Measurements from ENCODE around the gene ZNF503. TPM values are rescaled to one million over a fixed set of nuclear protein-coding genes. Genes with fewer than 3 reads are reported as not detected.
A peak's percentile ranks its signal among the peaks of the same experiment; 100 is the strongest.

Gene ZNF503, protein sequence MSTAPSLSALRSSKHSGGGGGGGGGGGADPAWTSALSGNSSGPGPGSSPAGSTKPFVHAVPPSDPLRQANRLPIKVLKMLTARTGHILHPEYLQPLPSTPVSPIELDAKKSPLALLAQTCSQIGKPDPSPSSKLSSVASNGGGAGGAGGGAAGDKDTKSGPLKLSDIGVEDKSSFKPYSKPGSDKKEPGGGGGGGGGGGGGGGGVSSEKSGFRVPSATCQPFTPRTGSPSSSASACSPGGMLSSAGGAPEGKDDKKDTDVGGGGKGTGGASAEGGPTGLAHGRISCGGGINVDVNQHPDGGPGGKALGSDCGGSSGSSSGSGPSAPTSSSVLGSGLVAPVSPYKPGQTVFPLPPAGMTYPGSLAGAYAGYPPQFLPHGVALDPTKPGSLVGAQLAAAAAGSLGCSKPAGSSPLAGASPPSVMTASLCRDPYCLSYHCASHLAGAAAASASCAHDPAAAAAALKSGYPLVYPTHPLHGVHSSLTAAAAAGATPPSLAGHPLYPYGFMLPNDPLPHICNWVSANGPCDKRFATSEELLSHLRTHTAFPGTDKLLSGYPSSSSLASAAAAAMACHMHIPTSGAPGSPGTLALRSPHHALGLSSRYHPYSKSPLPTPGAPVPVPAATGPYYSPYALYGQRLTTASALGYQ
- polyA plus RNA-seq (ENCODE audit: insufficient read depth in 1 of 5, insufficient read length in 5 of 5, low replicate concordance in 1 of 5), result 10 to 100 TPM; 37.1 to 76.2 (median 49.6) TPM
- long read RNA-seq, donor 1, transcript ZNF503-201 (2 exons, 3,347 nt), result major isoform, 52 of 52 reads
- long read RNA-seq, donor 1, partial matches to known transcripts, result 0 of 52 reads
- long read RNA-seq, donor 1, other reads (novel, unspliced or antisense), result 0 of 52 reads
- long read RNA-seq, donor 2, transcript ZNF503-201 (2 exons, 3,347 nt), result major isoform, 31 of 31 reads
- long read RNA-seq, donor 2, partial matches to known transcripts, result 0 of 31 reads
- long read RNA-seq, donor 2, other reads (novel, unspliced or antisense), result 0 of 31 reads
- long read RNA-seq, donor 3, transcript ZNF503-201 (2 exons, 3,347 nt), result major isoform, 37 of 37 reads
- long read RNA-seq, donor 3, partial matches to known transcripts, result 0 of 37 reads
- long read RNA-seq, donor 3, other reads (novel, unspliced or antisense), result 0 of 37 reads
- long read RNA-seq, donor 4, transcript ZNF503-201 (2 exons, 3,347 nt), result major isoform, 26 of 26 reads
- long read RNA-seq, donor 4, partial matches to known transcripts, result 0 of 26 reads
- long read RNA-seq, donor 4, other reads (novel, unspliced or antisense), result 0 of 26 reads
- long read RNA-seq, donor 5, transcript ZNF503-201 (2 exons, 3,347 nt), result major isoform, 27 of 27 reads
- long read RNA-seq, donor 5, partial matches to known transcripts, result 0 of 27 reads
- long read RNA-seq, donor 5, other reads (novel, unspliced or antisense), result 0 of 27 reads
- long read RNA-seq, donor 6, transcript ZNF503-201 (2 exons, 3,347 nt), result major isoform, 42 of 54 reads
- long read RNA-seq, donor 6, partial matches to known transcripts, result 12 of 54 reads
- long read RNA-seq, donor 6, other reads (novel, unspliced or antisense), result 0 of 54 reads
- long read RNA-seq, donor 7, transcript ZNF503-201 (2 exons, 3,347 nt), result major isoform, 44 of 44 reads
- long read RNA-seq, donor 7, partial matches to known transcripts, result 0 of 44 reads
- long read RNA-seq, donor 7, other reads (novel, unspliced or antisense), result 0 of 44 reads
- long read RNA-seq, donor 8, transcript ZNF503-201 (2 exons, 3,347 nt), result major isoform, 20 of 20 reads
- long read RNA-seq, donor 8, partial matches to known transcripts, result 0 of 20 reads
- long read RNA-seq, donor 8, other reads (novel, unspliced or antisense), result 0 of 20 reads

DNA sequence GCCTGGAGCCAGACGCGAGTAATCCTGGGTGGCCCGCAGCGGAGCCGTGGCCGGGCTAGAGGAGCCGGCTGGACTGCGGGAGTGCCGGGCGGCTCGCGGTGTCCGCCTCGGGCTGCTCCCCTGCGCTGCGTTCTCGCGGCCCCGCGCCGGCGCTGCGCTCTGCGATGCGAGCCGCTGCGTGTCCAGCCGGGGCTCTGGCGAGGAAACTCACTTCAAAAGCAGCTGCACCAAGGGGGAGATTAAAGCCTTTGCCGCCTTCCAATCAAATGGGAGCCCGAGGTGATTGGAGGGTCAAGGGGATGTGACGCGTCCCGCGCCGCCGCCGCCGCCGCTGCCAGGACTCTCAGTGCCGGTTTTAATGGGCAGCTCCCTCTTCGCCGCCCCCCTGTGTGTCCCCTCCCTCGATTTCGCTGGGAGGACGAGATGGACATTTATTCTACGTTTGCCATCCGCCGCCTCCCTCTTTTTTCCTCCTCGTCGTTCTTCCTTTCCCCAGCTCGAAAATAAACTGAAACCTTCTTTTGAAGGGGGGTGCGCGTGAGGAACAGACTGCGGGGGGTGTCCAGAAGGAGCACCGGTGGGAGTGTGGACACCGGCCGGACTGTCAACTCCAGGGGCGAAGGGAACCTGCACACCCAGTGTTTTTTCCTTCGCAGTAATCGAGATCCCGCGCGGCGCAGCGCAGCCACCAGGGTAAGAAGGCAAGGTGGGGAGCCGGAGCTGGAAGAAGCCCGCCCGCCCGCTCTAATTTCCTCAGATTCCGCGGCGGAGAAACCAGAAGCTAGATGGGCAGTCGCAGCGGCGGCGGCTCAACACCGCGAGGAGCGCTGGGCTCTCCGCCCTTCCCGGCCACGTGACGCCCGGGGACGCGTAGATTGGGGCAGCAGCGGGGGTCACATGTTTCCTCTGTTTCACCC, at the start of gene ZNF503:
Gene ZNF503, minus strand, starts transcription at position 196 of the 917 bp plus-strand sequence. CDS start 345 bp downstream, outside the sequence.
- DNase-seq, result peak; percentile 97 to 98

DNA sequence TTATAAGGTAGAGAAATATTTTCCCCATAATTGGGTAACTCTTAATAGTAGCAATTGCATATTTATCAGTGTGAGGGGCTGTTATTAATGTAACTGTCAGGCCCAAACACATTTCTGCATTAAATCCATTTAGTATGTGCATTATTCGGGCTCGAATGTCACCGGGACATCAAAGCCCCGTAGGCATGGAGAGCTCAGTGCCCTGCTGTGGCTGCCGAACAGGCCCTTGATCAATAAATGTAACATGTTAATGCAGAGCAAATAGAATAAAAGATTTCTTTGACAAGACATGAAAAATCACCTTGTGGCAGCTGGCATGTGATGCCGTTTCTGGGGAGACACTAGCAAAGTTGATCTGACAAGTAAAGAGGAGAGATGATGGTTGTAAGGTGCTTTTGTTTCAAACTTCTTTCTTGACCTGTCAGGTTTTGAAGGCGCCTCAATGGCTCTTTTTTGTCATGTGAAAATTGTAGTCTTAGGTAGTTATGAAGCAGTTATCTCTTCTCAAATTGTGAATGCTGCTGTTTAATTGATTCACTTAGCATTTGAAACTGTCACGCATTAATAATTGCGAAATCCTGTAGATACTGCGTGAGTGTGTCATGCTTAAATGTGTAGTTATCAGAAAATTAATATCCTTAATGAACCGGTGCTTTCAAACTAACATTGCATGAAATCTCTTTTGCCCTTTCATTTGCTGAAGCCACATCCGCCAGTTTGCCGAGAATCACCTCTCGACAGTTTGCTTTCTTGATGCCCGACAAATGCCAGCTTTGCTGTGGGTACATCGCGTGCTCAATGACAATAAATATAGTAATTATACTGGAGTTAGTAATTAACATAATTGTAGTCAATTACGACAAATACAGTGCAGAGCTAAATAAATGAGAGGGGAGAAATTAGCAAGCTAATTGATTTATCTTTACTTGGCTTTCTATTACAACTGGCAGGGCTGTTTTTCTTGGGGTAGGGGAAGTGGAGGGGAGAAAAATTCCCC, 49.4 kb upstream of the ZNF503 start:
- no peak for DNase-seq

GRCh38 chr10:75450075-75450445, 48.5 kb upstream of the ZNF503 start:
- no peak for DNase-seq

DNA sequence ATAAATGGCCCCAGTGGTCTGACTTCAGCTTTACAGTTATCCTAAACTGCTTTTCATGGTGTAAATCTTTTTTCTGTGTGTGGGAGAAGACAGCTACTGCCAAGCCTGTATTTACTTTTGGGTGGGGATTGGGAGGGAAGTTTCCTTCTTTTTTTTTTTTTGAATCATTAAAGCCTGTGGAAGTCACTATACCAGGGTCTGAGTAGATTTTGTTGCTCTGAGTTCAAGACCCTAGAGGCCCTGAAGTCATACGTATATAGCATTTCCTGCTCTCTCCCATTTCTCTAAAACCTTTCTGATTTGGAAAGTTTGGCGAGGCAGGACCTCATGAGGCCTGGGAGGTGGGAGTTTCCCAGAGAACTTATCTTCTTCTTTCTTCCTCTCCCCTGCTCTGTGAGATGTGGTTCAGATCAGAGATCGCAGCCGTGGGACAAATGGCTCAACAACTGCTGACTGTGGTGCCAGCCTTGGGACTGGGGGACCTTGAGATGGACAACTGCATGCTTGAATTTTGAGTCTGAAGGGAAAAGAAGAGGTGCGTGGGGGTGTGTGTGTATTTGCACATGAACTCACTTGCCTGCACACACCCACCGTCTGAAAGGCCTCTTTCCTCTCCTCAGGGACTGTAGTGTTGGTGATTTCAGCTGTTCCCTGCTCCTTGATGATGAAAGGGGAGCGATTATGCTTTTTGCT, 48.0 kb upstream of the ZNF503 start:
- no peak for DNase-seq

DNA sequence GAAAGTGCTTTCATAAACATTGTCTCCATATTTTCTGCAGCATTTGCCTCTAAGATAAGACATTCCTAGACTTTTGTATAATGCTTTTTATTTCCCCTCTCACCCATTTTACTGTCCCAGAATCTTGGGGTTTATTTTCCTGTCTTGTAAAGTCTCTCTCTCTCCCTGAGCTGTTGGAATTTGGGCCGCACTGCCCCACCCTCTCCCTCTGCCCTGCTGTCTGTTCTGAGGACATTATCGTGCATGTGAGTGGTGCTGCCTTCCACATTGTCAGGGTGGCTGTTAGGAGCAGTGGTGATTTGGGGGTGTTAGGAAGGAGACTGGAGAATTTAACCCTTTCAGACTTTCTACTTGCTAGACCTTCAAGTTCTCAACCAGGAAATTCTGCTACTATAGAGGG, 46.6 kb upstream of the ZNF503 start:
- no peak for DNase-seq

- DNase-seq, result no peak
Observed at GRCh38 chr10:75446508-75446907, 44.9 kb upstream of the ZNF503 start.

- no peak for DNase-seq
Observed at GRCh38 chr10:75444781-75445386, 43.3 kb upstream of the ZNF503 start.

DNA sequence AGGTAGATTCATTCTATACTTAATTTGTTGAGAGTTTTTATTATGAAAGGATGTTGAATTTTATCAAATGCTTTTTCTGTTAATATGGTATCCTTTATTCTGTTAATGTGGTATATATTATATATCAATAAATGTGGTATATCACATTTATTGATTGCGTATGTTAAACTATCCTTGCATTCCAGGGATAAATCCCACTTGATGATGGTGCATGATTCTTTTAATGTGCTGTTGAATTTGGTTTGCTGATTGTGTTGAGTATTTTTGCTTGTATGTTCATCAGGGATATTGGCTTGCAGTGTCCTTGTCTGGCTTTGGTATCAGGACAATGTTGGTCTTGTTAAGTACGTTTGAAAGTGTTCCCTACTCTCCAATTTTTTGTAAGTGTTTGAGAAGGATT, 41.8 kb upstream of the ZNF503 start:
- no peak for DNase-seq

- DNase-seq, result no peak
Observed at GRCh38 chr10:75441682-75442081, 40.1 kb upstream of the ZNF503 start.

- DNase-seq, result no peak
Observed at GRCh38 chr10:75441196-75441595, 39.6 kb upstream of the ZNF503 start.

- DNase-seq, result no peak
Observed at GRCh38 chr10:75440271-75440793, 38.8 kb upstream of the ZNF503 start.

GRCh38 chr10:75439811-75440210, 38.2 kb upstream of the ZNF503 start:
- DNase-seq, result no peak

- no peak for DNase-seq
Observed at GRCh38 chr10:75438275-75438674, 36.7 kb upstream of the ZNF503 start.

- no peak for DNase-seq
Observed at GRCh38 chr10:75437693-75438092, 36.1 kb upstream of the ZNF503 start.

- no peak for DNase-seq
Observed at GRCh38 chr10:75436896-75437295, 35.3 kb upstream of the ZNF503 start.

GRCh38 chr10:75435291-75435690, 33.7 kb upstream of the ZNF503 start:
- DNase-seq, result no peak

DNA sequence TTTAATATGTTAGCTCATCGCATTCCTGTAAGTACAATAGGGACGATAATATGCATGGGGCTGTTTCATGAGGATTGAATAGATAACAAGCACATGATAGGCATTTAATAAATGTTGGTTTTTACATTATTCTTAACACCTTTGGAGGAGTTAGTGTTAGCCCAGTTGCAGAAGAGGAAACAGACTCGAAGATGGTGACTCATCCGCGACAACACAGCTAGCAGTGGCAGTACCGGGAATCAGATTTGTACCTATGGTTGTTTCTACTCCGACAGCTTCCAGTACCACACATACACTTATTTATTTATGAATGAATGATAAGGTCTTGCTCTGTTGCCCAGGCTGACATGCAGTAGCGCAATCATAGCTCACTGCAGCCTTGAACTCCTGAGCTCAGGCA, 32.7 kb upstream of the ZNF503 start:
- no peak for DNase-seq

All from right lung (tissue), 10 donors.